ENCODE data around the gene RAD51B.

The RAD51B gene

DNA sequence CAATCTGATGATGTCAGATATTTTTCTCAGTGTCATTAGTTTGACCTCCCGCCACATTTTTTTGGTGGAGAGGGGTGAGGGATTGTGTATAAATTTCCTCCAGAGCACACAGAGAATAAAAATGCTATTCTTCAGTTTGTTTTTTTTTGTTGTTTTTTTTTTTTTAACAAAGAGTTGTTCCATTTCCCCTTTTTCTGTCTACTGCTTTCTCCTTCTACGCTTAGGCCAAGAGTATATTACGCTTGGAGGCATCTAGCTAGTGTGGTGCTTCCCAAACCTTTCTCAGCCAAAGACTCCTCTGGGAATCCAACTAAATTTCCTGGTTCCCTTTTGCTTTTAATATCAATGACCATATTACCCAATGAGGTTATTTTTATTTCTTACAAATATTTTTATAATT lies 507.7 kb downstream of the RAD51B start:
- H3K4me3 ChIP-seq (ENCODE audit: severe bottlenecking) = no peak overlapping the region
- no peak for ATAC-seq (ENCODE audit: low read depth)
- no peak overlapping the region for H3K27ac ChIP-seq (ENCODE audit: poor library complexity, severe bottlenecking)
- no peaks in the 10 kb centered on the region for H3K27me3 ChIP-seq (ENCODE audit: insufficient read depth, poor library complexity, severe bottlenecking)
- no peaks in the 10 kb centered on the region for H3K36me3 ChIP-seq (ENCODE audit: low read depth)
- no peaks in the 10 kb centered on the region for H3K4me1 ChIP-seq (ENCODE audit: insufficient read depth, poor library complexity, severe bottlenecking)
- DNase-seq (ENCODE audit: low spot score) = no peak
- no peak for TF ChIP-seq CTCF (IDR thresholded peaks at IDR 0.05; ENCODE audit: poor library complexity, severe bottlenecking)
- H3K9me3 ChIP-seq (ENCODE audit: severe bottlenecking) = no peaks in the 10 kb centered on the region

DNA sequence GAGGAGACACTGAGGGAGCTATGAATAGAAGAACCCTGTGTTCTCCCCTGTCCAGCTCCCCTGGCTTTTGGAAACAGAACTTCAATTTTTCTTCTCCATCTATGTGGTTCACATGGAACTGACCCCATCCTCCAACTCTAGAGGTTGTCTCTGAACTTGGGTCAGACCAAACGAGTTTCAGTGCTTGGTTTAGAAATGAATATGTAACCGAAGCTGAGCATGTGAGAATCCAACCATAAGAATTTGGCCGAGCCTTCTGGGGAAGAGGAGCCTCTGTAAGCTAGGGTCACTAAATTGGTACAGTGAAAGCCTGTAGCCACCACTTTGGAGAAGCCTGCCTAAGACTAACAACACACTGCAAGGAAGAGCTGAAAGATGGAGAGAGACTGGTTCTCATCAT lies 508.9 kb downstream of the RAD51B start:
- ATAC-seq (ENCODE audit: low read depth) (no peak), DNase-seq (ENCODE audit: low spot score) (no peak)
- Histone ChIP-seq H3K27me3 (ENCODE audit: insufficient read depth, poor library complexity, severe bottlenecking) (no peaks in the 10 kb centered on the region), H3K36me3 (ENCODE audit: low read depth) (no peaks in the 10 kb centered on the region), H3K4me3 (ENCODE audit: severe bottlenecking) (no peak overlapping the region), H3K4me1 (ENCODE audit: insufficient read depth, poor library complexity, severe bottlenecking) (no peaks in the 10 kb centered on the region), H3K27ac (ENCODE audit: poor library complexity, severe bottlenecking) (no peak overlapping the region), H3K9me3 (ENCODE audit: severe bottlenecking) (no peaks in the 10 kb centered on the region)
- no peak for TF ChIP-seq CTCF (IDR thresholded peaks at IDR 0.05; ENCODE audit: poor library complexity, severe bottlenecking)

DNA sequence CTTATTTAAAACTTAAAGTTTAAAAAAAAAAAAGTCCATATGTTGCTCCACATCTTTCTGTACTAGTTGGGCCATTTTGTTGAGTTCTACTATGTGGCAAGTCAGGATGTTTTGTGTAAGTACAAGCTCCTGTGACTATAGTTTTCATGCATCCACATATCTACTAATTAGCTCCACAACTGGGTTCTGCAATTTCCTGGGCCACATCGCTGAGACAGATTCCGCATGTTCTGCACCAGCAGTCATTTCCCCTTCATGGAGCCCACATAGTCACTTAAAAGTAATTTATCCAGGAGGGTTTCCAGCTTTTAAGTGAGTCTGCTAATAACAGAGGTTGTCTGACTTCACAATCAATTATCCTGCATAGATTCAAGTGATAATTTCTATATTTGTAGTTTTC lies 511.8 kb downstream of the RAD51B start:
- Histone ChIP-seq H3K27ac (ENCODE audit: poor library complexity, severe bottlenecking) (no peak overlapping the region), H3K27me3 (ENCODE audit: insufficient read depth, poor library complexity, severe bottlenecking) (no peaks in the 10 kb centered on the region), H3K4me1 (ENCODE audit: insufficient read depth, poor library complexity, severe bottlenecking) (no peaks in the 10 kb centered on the region), H3K36me3 (ENCODE audit: low read depth) (no peaks in the 10 kb centered on the region), H3K4me3 (ENCODE audit: severe bottlenecking) (no peak overlapping the region), H3K9me3 (ENCODE audit: severe bottlenecking) (no peaks in the 10 kb centered on the region)
- no peak for ATAC-seq (ENCODE audit: low read depth)
- no peak for DNase-seq (ENCODE audit: low spot score)
- TF ChIP-seq CTCF (IDR thresholded peaks at IDR 0.05; ENCODE audit: poor library complexity, severe bottlenecking) = no peak

GRCh38 chr14:68331991-68332390 lies 512.4 kb downstream of the RAD51B start:
- no peaks in the 10 kb centered on the region for H3K27me3 ChIP-seq (ENCODE audit: insufficient read depth, poor library complexity, severe bottlenecking)
- TF ChIP-seq CTCF (IDR thresholded peaks at IDR 0.05; ENCODE audit: poor library complexity, severe bottlenecking) = no peak
- H3K4me3 ChIP-seq (ENCODE audit: severe bottlenecking) = no peak overlapping the region
- no peak overlapping the region for H3K27ac ChIP-seq (ENCODE audit: poor library complexity, severe bottlenecking)
- DNase-seq (ENCODE audit: low spot score) (no peak), ATAC-seq (ENCODE audit: low read depth) (no peak)
- no peaks in the 10 kb centered on the region for H3K9me3 ChIP-seq (ENCODE audit: severe bottlenecking)
- no peaks in the 10 kb centered on the region for H3K36me3 ChIP-seq (ENCODE audit: low read depth)
- no peaks in the 10 kb centered on the region for H3K4me1 ChIP-seq (ENCODE audit: insufficient read depth, poor library complexity, severe bottlenecking)

DNA sequence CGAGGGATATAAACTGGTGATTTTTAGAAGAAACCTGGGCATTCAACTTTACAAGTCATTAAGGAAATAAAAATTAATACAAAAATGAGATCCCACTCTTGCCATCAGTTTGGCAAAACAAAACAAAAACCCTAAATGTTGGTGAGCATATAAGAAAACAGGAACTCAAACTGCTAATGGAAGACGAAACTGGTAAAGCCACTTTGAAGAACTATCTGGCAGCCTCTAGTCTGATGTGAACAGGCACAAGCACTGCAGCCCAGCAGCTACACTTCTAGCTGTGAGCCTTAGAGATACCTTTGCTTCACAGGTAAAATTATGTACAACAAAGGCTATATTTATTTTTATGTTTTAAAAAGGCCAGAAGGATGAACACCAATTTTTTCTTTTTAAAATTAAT lies 513.7 kb downstream of the RAD51B start:
- DNase-seq (ENCODE audit: low spot score) = no peak
- Histone ChIP-seq H3K27me3 (ENCODE audit: insufficient read depth, poor library complexity, severe bottlenecking) (no peaks in the 10 kb centered on the region), H3K4me3 (ENCODE audit: severe bottlenecking) (no peak overlapping the region), H3K9me3 (ENCODE audit: severe bottlenecking) (no peaks in the 10 kb centered on the region), H3K27ac (ENCODE audit: poor library complexity, severe bottlenecking) (no peak overlapping the region), H3K4me1 (ENCODE audit: insufficient read depth, poor library complexity, severe bottlenecking) (no peaks in the 10 kb centered on the region), H3K36me3 (ENCODE audit: low read depth) (no peaks in the 10 kb centered on the region)
- ATAC-seq (ENCODE audit: low read depth) = no peak
- no peak for TF ChIP-seq CTCF (IDR thresholded peaks at IDR 0.05; ENCODE audit: poor library complexity, severe bottlenecking)

Measured in RWPE2 (cell line).